H1 (cell line): ENCODE results near the gene GPR87.

Experiments
- CBX5 ChIP-seq: fragments of 300-800, 300-1000 bp; sonication (generic); IDR thresholded peaks from 2 replicates; pipeline ENCODE4 v1.7.1; 2016; ENCODE audit warnings: antibody characterized with exemption, low read length, low read depth
- CHD1 ChIP-seq: IDR thresholded peaks from 2 replicates; pipeline ENCODE4 v1.6.1; 2012; ENCODE audit warnings: low read depth, low read length, improper control_type of control experiment
- EZH2 ChIP-seq: fragments of 200-600 bp; sonication (generic); IDR thresholded peaks from 2 replicates; pipeline ENCODE4 v1.7.1; 2012; ENCODE audit warnings: low read depth, mild to moderate bottlenecking, moderate library complexity, low read length, inconsistent platforms; ENCODE audit not compliant: severe bottlenecking
- HDAC2 ChIP-seq, 2 experiments: fragments of 300-600 bp in 1 of 2; sonication (generic) in 1 of 2; IDR thresholded peaks; 2 replicates each; pipeline ENCODE4 v1.6.1; 2011 to 2012; ENCODE audit warnings: low read depth in 2 of 2, low read length in 2 of 2, mild to moderate bottlenecking in 2 of 2, moderate library complexity in 2 of 2, borderline replicate concordance in 1 of 2, inconsistent platforms in 1 of 2
- MAX ChIP-seq: IDR thresholded peaks from 2 replicates; pipeline ENCODE4 v1.6.1; 2012; ENCODE audit warnings: inconsistent platforms
- POLR2A ChIP-seq, 2 experiments: IDR thresholded peaks; 1 replicate in 1 of 2; 2 replicates in 1 of 2; pipeline ENCODE4 v1.6.1; 2011; ENCODE audit warnings: low read depth in 2 of 2, low read length in 2 of 2, mild to moderate bottlenecking in 2 of 2; ENCODE audit errors: control extremely low read depth in 1 of 2
- TAF7 ChIP-seq: optimal IDR thresholded peaks from 2 replicates; pipeline ENCODE3; 2011; ENCODE audit warnings: low read depth, mild to moderate bottlenecking, inconsistent platforms, low read length, moderate library complexity, borderline replicate concordance
- TEAD4 ChIP-seq: IDR thresholded peaks from 2 replicates; pipeline ENCODE4 v1.6.1; 2012; ENCODE audit warnings: low read depth, low read length, inconsistent platforms, mixed read lengths
- YY1 ChIP-seq: IDR thresholded peaks from 2 replicates; pipeline ENCODE4 v1.6.1; 2011; ENCODE audit warnings: low read depth, mild to moderate bottlenecking, low read length
- ZNF274 ChIP-seq: IDR thresholded peaks from 2 replicates; pipeline ENCODE4 v1.7.0; 2012; ENCODE audit warnings: low read length, borderline replicate concordance; ENCODE audit errors: extremely low read depth
- TF ChIP-seq, protein P1 (sequence below), 3 experiments: IDR thresholded peaks; 1 replicate in 2 of 3; 2 replicates in 1 of 3; pipeline versions ENCODE4 v1.5.1 to v1.6.1; 2011; ENCODE audit warnings: low read length in 3 of 3, mild to moderate bottlenecking in 3 of 3, inconsistent platforms in 2 of 3, low read depth in 1 of 3, moderate library complexity in 1 of 3; ENCODE audit not compliant: insufficient read depth in 1 of 3; ENCODE audit errors: control extremely low read depth in 1 of 3

DNA sequence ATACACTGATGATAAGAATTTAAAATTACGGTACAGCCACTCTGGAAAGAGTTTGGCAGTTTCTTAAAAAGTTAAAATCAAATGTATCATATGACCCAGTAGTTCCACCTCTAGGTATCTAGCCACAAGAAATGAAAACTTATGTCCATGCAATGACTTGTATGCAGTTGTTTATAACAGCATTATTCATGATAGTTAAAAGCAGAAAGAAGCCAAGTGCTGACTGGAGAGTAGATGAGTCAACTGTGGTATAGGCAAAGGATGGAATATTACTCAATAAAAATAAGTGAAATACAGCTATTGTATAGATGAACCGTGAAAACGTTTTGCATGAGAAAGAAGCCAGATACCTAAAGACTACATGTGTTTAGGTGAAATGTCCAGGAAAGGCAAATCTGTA lies 14.8 kb downstream of the GPR87 start:
- TF ChIP-seq YY1 (no peak), HDAC2 (IDR thresholded peaks at IDR 0.05; ENCODE audit: borderline replicate concordance in 1 of 2, low read depth in 2 of 2, low read length in 2 of 2) (no peak), EZH2 (no peak), CBX5 (no peak), POLR2A (IDR thresholded peaks at IDR 0.05; ENCODE audit: control extremely low read depth in 1 of 2, low read depth in 2 of 2, low read length in 2 of 2) (no peak), MAX (no peak), ZNF274 (no peak), CHD1 (no peak), TAF7 (no peak), TEAD4 (no peak)
- TF ChIP-seq, protein P1, sequence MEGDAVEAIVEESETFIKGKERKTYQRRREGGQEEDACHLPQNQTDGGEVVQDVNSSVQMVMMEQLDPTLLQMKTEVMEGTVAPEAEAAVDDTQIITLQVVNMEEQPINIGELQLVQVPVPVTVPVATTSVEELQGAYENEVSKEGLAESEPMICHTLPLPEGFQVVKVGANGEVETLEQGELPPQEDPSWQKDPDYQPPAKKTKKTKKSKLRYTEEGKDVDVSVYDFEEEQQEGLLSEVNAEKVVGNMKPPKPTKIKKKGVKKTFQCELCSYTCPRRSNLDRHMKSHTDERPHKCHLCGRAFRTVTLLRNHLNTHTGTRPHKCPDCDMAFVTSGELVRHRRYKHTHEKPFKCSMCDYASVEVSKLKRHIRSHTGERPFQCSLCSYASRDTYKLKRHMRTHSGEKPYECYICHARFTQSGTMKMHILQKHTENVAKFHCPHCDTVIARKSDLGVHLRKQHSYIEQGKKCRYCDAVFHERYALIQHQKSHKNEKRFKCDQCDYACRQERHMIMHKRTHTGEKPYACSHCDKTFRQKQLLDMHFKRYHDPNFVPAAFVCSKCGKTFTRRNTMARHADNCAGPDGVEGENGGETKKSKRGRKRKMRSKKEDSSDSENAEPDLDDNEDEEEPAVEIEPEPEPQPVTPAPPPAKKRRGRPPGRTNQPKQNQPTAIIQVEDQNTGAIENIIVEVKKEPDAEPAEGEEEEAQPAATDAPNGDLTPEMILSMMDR (IDR thresholded peaks at IDR 0.05; ENCODE audit: control extremely low read depth in 1 of 3, insufficient read depth in 1 of 3, low read depth in 1 of 3, low read length in 3 of 3), result no peak
